HT-29 (cell line): ENCODE data around the gene C9orf50. TPM values are rescaled to one million over a fixed set of nuclear protein-coding genes. Genes with fewer than 3 reads are reported as not detected.

ENCODE experiments used
- DNase-seq: peaks from one replicate; pipeline ENCODE4 v3.0.0-alpha.2; 2015; ENCODE audit warnings: low spot score
- total RNA-seq: library from RNA; depleted of rRNA; stranded (reverse); fragments of >200 nt; shearing (Covaris generic); gene quantifications from 2 replicates; pipeline ENCODE4 v1.2.3, GENCODE V29; 2014

The C9orf50 gene
- total RNA-seq, 1 experiment from 2014 or later = not detected

DNA sequence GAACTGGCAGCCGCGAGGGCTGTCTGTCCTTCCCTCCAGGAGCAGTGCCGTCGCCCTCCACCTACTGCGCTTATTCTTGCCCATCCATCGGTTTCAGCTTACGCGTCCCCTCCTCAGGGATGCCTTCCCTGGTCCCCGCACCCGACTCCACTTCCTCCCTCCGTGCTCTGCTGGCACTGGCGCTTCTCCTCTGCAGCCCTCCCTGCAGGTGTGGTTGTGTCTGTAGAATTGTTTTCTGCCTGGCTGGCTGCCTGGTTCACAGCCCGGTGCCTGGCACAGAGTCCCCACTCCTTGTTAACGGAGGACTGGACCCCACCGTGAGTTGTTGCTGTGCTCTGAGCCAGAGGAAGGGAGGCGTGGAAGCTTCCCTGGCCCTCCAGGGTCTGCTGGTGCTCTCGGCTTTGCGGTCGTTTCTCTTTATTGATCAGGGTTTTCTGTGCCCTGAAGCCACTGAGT lies 10.8 kb upstream of the C9orf50 start:
- DNase-seq = no peak

- no peak for DNase-seq
Observed at GRCh38 chr9:129630967-129631673, 10.2 kb upstream of the C9orf50 start.

DNA sequence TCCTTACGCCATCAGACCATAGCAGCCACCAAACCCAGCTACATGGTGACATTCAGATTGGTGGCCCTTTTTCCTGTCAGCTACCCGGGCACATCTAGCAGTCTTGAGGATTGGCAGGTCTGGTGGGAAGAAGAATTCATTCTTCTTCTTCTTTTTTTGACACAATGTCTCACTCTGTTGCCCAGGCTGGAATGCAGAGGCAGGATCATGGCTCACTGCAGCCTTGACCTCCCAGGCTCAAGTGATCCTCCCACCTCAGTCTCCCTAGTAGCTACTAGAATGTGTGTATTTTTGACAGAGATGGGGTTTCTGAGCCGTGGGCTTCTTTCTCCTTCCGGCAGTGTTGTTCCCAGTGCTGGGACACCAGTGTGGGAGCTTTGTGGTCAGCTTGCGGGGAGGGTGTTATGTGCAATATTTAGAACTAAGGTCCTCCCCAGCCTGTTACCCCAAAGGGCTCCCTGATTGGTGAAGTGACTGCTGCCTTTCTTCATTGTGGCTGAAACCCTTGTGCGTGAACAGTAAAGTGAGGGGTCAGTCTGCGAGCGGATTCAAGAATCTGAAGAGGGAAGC lies 8.4 kb upstream of the C9orf50 start:
- no peak for DNase-seq

DNA sequence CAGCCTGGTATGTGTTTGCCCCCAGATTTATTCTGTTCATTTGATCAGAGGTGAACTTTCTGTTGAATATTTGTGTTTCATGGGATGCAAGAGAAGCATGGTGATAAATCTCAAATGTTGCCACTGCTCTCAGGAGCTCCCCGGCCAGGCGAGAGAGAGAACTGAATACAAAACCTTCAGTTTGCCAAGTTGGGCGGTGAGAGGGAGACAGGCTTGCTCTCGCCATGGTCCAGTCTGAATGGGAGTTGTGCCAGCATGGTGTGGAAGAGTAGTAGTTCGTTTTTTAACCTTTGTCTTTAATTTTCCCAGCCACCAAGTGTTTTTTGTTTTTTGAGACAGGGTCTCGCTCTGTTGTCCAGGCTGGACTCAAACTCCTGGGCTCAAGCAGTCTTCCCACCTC lies 7.8 kb upstream of the C9orf50 start:
- no peak for DNase-seq

DNA sequence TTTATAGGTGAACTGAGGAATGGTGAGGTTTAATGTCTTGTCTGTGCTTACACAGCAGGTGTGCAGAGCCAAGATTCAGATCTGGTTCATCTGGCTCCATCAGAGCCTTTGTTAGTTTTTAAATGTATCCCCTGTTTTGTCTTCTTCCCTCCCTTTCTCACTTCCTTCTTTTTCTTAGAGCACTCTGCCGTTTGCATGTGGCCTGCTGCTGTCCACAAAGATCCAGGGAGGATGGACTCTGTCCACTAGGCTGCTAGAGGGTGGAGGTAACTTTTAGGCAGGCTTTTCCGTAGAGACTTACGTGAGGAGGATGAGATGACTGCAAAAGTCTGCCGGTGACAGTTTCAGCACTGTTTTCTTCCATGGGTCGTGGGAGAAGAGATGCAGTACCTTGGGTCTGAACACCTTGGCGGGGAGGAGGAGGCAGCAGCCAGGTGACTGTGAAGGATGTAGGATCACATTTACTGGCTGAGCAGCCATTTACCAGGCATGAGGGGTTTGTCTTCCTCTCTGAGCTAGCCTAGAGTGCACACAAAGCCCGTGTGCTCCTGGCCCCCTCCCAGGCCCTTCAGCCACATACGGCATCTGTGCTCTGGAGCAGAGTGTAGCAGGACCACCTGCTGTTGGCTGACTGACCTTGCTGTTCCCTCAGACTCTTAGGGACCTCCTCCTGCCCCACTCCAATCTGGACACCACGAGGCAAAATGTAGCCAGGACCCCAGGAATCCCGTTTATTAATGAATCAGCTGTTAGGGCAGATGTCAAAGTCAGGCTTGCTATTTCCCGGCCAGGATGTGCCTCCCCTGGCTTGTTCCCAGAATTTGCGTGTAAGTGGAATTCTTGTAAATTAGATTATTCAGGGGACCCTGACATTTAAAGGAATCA lies 6.9 kb upstream of the C9orf50 start:
- DNase-seq = no peak

DNA sequence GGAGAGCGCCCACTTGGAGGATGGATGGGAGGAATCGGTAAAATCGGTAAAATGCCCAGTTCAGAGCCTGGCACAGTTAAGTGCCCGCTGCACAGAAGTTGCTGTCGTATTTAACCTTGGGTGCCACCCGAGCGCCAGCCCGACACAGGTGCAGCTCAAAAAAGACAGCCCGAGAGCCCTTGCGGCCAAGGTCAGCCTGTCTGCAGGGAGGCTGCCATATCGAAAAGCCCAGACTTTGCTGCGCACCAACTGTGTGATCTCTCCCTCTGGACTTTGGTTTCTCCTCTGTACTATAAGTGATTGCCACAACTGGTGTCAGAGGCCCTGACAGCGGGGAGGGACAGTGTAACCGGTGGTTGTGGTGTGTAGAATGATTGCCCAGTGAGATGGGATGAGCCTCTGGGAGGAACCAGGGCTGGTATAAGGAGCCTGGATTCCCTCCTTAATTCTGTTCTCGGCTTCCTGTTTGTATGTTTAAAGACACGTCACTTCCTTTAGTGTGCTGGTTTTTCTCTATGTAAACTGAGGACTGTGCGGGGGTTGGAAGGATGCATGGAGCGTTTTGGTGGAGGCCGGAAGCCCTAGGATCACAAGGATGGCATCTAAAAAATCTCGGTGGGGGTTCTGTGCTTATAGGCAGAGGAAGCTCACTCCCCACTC lies 5.9 kb upstream of the C9orf50 start:
- DNase-seq = no peak

DNA sequence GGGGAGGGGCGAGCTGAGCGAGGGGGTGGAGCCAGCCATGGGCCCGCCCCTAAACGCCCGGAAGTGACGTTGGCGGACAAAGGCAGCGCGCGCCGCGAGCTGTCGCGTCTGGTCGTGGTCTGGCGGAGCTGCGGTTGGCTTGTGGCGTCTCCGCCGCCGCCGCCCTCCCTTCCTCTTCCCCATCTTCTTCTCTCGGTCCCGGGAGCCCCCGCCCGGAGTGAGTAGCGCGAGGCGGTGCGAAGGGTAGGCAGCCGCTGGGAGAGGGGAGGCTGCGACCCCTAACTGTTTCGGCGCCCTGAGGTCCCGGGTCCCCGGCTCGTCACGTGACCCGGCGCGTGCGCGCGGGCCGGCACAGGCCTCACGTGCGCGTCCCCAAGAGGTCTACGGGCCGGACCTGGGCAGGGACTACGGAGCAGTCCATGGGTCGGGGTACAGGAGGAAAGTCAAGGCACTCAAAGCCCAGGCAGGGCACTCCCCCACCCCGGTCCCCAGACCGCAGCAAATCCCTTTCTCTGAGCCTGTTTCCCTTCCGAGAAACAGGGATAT lies 5.3 kb upstream of the C9orf50 start, which contains the start of gene NTMT1:
Gene NTMT1 (plus strand): TSS at position 85 of the 546 bp plus-strand sequence. CDS start 6,541 bp downstream, outside the sequence.
- peak; percentile 84 for DNase-seq

GRCh38 chr9:129624947-129625346 lies 4.0 kb upstream of the C9orf50 start:
- DNase-seq = no peak

DNA sequence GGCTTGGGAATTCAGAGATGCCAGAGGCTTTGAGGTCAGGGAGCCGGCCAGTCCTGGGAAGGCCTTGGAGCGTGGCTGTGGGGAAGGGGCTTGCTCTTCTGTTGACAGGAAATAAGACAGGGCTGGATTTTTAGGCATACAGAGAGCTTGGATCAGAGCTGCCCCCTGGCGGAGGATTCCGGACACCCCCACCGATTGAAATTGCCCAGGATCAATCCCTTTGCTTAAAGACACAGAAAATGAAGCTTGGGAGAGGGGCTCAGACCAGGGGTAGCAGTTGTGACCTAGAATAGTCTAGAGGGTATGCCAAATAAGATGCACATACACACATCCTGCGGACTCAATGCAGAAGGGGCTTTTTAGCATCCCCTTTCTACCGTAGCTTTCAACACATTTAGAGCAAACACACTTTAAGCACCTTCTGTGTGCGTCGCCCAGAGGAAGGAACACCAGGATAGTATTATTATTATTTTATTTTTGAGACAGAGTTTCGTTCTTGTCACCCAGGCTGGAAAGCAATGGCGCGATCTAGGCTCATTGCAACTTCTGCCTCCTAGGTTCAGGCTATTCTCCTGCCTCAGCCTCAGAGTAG lies 3.4 kb upstream of the C9orf50 start:
- DNase-seq = peak; percentile 72

DNA sequence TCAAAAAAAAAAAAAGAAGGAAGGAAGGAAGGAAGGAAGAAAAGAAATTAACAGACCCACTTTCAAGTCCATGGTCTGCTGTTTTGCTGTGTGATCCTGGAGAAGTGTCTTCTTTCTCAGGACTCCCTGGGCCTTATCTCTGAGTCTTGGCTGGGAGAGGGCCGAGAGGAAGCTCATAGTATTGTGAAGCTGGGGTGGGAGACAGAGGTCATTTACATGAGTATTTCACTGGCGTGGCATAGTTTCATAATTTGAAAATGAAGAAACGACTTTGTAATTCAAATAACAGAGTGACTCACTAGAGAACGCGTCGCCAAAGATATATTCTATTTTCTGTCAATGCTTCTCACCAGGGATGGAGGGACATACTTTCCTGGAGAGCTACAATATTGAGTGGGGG lies 2.4 kb upstream of the C9orf50 start:
- DNase-seq = no peak

DNA sequence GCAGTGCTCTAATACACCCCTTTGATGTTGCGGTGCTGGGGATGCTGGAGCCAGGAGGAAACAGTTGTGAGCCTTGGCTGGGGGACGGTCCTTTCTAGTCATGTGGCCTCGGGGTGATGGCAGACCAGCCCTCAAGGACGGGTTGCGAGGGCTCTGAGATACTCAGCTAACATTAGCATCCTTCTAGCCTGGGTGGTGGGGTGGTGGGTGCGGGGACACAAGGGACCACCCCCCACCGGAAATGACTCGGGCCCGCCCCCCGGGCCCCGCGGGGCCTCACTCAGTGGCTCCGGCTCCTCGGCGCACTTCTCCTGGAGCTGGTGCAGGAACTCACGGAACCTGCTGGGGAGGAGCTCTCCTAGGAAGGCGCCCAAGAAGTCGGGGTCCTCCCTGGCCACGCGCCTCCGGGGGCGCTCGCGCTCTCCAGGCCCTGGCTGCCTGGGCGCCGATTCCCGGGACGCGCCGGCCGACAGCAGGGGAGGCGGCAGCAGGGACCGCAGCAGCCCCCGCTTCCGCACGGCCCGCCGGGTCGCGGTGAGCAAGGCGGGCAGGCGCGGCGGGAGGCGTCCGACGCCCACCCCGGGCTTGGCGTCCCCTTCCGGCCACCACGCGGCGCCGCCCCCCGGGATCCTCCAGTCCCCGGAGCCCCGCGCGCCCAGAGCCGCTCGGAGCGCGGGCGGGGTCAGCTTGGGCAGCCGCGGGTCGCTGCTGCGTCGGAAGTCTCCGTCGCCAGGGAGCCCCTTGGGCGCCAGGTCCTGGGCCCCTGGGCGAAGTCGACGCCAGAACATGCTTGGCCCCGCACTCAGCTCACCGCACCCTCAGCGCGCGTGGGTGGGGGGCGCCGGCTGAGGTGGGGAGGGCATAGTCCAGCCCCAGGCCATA lies 873 bp downstream of the C9orf50 start:
- no peak for DNase-seq

DNA sequence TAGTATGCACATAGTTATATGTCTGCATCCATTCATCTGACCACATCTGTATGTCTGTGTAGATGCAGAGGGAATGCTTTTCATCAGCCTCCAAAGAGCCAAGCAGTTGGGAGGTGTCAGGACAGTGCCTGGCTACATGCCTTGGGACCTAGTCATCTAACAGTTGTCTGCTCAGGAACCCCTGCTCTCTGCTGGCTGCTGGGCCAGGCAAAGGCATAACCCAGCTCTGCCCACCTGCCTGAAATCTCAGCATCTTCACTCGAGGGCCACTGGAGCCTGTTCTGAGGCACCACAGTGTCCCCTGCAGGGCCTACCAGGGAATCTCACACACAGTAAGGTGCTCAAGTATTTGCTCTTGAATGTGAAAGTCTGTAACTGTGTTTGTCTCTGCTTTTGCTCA lies 3.7 kb downstream of the C9orf50 start:
- DNase-seq = peak; percentile 53

DNA sequence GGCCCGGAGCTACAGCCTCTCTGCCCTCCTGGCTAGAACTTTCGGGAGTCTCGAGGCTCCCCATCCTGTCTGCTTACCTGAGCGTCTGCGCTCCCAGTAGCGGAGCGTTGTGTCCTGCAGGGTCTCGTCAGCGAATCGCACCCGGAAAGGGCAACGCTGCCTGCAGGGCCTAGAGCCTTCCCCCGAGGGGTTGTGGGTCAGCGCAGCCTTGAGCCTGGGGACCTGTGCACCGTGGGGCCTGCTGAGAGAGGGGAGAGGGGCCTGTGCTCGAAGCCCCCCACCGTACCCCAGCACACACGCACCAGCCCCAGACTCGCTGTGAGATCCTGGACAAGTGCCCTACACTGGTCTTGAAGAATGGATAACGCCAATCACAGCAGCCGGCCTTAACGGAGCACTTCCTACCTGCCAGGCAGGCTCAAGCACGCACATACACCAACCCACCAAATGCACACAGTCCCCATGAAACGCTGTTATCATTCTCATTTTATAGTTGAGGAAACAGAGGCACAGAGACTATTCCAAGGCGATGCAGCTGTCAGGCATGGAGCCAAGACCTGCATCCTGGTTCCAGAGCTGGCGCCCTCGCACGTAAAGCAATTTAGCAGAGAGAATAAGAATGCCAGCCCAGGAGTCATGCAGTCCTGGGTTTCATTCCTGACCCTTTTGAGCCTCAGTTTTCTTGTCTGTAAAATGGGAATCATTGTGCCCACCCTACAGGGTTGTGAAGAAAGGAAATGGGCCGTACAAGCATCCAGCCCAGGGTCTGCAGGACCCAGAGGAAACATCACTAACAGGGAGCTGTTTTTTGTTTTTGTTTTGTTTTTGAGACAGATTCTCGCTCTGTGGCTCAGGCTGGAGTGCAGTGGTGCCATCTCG lies 5.3 kb downstream of the C9orf50 start:
- no peak for DNase-seq

GRCh38 chr9:129614932-129615331 lies 6.0 kb downstream of the C9orf50 start:
- no peak for DNase-seq

- DNase-seq = no peak
Observed at GRCh38 chr9:129613520-129614175, 7.3 kb downstream of the C9orf50 start.

GRCh38 chr9:129612815-129613519 lies 7.9 kb downstream of the C9orf50 start:
- DNase-seq = no peak

GRCh38 chr9:129612123-129612522 lies 8.8 kb downstream of the C9orf50 start:
- DNase-seq = no peak

GRCh38 chr9:129611307-129611800 lies 9.5 kb downstream of the C9orf50 start:
- DNase-seq = no peak
